HG03103 (cell line): ENCODE measurements around the gene BORCS5.
A peak's percentile ranks its signal among the peaks of the same experiment; 100 is the strongest.
"Not testable (repeated sequence)": the region's sequence is repeated elsewhere in the genome, so short reads cannot be mapped to it uniquely, and the experiment has no call there.

Experiments
- ATAC-seq: cut with Tn5 transposase; IDR thresholded peaks from one replicate; pipeline ENCODE4 v1.9.1; 2021; ENCODE audit warnings: low read depth; ENCODE audit not compliant: unreplicated experiment

BORCS5 gene

DNA sequence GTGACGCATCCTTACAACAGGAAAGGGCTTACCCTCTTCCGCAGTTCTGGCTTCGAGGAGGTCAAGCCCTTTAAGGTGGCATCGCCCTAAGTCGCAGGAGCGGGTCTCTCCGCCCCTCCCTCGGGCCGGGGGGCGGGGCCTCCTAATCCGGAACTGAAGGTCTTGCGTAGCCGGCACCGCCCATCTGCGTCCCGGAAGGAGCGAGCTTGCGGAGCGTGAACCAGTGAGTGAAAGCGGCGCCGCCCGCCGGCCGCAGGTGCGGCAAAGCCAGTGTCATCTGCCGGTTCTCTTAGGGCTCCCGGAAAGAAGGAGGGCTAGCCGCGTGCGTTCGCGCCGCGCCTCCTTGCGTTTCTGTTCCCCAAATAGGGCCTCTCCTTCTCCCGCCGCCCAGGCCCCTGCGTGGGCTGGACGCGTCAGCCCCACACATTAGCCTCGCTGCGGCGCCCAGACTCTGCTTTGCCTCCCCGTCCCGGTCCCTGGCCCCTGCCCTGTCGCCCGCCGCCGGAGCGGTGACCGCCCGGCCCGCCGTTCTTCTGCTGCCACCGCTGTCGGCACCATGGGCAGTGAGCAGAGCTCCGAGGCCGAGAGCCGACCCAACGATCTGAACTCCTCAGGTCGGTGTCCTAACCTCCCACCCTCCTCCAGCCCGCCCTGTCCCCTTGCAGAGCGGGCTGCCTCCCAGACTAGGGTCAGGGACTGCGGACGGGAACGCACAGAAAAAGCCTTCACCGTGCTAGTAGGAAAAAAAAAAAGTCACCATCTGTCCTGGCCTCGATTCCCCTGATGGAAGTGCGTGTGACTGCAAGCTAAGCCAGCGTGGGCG, at the start of gene BORCS5:
BORCS5 (plus strand) TSS at position 183 of the 823 bp plus-strand sequence; CDS start at position 557, 374 bp downstream.
- peak; percentile 82 for ATAC-seq

DNA sequence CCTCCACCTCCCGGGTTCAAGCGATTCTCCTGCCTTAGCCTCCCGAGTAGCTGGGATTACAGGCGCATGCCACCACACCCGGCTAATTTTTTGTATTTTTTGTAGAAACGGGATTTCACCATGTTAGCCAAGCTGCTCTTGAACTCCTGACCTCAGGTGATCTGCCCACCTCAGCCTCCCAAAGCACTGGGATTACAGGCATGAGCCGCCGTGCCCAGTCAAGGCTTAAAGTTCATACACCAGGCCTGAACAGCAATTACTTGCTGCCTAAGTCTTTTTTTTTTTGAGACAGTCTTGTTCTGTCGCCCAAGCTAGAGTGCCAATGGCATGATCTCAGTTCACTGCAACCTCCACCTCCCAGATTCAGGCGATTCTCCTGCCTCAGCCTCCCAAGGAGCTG, 46.2 kb upstream of the BORCS5 start:
- ATAC-seq, result not testable (repeated sequence)

GRCh38 chr12:12315838-12316237, 41.0 kb upstream of the BORCS5 start:
- no peak for ATAC-seq

DNA sequence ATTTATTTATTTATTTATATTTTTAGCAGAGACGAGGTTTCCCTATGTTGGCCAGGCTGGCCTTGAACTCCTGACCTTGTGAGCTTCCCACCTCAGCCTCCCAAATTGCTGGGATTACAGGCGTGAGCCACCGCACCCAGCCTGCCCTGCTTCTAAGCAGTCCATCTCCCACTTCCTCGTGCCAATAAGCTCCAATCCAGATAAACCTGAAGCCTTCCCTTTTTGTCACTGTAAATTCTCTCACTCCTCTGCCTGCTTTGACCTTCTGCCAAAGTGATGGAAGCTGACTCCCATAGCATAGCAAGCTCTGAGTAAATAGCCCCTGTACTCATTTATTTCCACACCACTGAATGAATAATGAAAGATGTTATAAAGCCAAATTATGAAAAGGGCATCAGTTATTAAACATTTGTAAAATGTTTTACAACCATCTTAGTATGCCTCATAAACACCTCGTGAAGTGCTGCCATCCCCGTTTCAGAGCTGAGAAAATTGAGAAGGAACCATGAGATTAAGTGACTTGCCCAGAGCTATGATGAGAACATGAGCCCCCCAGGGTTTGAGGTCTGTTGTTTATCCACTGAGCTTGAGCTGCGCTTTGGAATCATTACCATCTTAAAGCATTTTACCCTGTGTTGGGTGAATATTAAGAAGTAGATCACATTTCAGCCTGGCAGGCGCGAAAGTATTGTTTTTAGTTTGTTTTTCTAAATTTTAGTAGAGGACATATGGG, 37.3 kb upstream of the BORCS5 start:
- no peak for ATAC-seq

DNA sequence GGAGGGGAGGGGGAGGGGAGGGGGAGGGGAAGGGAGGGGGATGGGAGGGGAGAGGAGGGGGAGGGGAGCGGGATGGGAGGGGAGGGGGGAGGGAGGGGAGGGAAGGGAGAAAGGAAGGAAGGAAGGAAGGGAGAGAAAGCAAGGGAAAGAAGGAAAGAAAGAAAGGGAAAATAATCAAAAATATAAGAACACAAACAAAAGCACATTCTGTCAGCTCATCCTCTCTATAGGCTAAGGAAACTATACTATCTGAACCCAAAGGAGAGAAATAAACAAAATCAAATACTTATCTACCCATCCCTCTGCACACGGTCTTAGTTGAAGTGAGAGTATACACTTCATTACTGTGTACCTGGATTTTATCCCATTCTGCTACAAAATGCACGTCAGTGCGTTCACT, 33.8 kb upstream of the BORCS5 start:
- no peak for ATAC-seq

GRCh38 chr12:12323591-12323990, 33.3 kb upstream of the BORCS5 start:
- no peak for ATAC-seq

- ATAC-seq, result no peak
These were observed 30.6 kb upstream of the BORCS5 start for GRCh38 chr12:12326262-12326661.

DNA sequence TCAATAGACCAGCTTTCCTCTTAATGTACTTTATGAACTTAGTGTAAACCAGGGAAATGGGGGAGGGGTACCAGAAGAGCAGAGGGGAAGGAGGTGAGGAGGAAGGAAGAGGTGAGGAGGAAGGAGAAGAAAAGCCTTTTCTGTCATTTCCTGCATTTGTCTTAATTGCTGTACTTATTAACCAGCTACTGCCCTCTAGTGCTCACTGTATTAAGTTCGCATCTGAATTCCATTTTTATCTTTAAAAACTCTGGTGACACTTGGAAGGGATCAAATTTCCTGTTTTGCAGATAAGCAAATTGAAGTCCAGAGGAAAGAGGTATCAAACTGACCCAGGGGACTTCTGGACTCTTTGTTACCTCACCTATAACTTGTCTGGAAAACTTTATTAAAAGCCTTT, 29.1 kb upstream of the BORCS5 start:
- no peak for ATAC-seq

- ATAC-seq, result no peak
These were observed 25.6 kb upstream of the BORCS5 start for GRCh38 chr12:12331244-12331771.

- ATAC-seq, result no peak
These were observed 25.0 kb upstream of the BORCS5 start for GRCh38 chr12:12331896-12332295.

GRCh38 chr12:12333407-12334366, 23.2 kb upstream of the BORCS5 start:
- no peak for ATAC-seq

DNA sequence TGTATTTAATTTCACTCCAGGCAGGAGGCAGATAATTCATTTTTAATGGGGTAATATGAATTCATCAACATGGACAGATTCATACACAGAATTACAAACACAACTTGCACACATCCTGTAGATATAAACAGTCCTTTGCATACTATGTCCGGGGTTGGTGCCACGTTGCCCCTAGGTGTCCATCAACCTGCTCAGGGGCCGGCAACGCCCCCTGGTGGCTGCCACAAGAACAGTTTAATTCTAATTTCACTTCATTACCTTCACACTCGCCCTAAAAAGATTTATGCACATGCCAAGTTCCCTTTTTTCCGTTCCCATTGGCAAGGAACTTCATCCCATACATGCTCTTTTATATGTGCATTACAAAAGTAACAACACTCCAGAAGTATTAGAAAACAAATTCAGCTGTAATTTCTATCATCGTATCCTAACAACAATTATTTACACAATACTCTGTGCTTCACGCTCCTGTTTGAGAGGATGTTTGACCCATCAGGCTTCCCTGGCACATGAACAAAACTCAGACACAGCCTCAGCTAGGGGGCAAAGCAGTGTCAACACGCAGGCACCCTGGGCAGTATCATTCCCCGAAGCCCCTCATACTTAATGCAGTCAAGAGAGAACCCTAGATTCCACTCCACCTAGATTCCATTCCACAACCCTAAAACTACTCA, 22.4 kb upstream of the BORCS5 start:
- ATAC-seq, result no peak

DNA sequence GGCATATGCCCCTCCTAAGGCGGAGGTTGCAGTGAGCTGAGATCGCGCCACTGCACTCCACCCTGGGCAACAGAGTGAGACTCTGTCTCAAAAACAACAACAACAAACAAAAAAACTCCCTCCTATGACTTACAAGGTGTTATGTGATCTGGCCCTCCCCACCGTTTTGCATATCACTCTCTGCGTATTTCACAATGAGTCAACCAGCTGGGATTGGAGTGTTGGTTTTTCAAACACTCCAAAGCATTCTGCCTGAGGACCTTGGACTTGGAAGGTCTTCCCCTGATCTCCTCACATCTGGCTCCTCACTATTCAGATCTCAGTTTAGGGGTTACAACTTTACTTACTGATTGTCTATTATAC, 20.8 kb upstream of the BORCS5 start:
- ATAC-seq, result no peak

- ATAC-seq, result no peak
These were observed 20.4 kb upstream of the BORCS5 start for GRCh38 chr12:12336511-12336910.

DNA sequence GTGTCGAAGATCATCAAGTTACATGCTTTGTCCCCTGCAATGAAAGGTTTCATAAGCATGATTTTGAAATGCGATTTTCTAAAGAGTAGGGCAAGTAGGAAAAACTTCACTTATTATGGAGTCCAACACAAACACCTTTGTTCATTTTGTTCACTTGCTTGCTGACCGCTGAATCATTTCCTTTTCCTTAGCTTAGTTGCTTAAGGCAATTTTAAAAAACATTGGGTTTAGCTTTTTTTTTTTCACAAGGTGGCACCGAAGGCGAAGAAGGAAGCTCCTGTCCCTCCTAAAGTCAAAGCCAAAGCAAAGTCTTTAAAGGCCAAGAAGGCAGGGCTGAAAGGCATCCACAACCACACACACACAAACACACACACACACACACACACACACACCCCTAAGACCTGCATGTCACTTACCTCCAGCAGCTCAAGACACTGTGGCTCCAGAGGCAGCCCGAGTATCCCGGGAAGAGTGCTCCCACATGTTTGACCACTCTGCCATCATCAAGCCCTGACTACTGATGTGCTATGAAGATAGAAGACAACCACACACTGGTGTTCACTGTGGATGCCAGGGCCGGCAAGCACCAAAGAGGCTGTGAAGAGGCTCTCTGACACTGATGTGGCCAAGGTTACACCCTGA, 18.2 kb upstream of the BORCS5 start:
- ATAC-seq, result no peak

GRCh38 chr12:12349711-12350665, 6.9 kb upstream of the BORCS5 start, which contains the start of gene MANSC1:
Gene MANSC1, minus strand, starts transcription at chr12:12350242. Its CDS starts 6,928 bp downstream, at chr12:12343314.
- ATAC-seq, result no peak

DNA sequence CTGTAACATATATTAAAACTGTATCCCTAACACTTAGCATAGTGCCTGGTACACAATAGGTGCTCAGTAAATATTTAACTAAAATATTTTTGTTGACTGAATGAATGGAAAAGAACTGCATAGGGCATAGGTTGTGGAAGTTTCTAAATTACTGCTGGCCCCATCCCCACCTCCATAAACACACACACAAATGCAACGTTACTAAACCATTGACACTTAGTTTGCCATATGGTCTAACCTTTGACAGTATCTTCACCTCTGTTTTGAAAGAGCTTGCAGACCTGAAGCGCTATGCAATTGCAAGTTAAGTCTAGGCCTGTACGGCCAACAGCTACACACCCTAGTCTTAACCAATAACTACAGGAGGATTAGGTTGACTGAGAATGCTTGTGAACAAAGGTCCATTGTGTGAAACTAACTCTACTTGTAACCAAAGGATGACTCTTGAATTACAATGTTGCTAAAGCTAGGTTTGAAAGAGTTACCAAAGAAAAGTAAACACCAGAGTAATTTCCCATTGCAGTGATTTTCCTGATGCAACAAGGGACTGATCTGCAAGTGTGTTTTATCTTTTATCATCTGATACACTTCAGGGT, 5.9 kb upstream of the BORCS5 start:
- ATAC-seq, result no peak
